HG03039 (cell line): ENCODE results near the gene SELENOT.
"Not testable (repeated sequence)": the region's sequence is repeated elsewhere in the genome, so short reads cannot be mapped to it uniquely, and the experiment has no call there.

ENCODE experiments used
- ATAC-seq: cut with Tn5 transposase; IDR thresholded peaks from one replicate; pipeline ENCODE4 v1.9.1; 2021; ENCODE audit warnings: mild to moderate bottlenecking, moderate library complexity; ENCODE audit not compliant: unreplicated experiment

Gene SELENOT

GRCh38 chr3:150607267-150608065, 4.3 kb downstream of the SELENOT start:
- no peak for ATAC-seq

- no peak for ATAC-seq
These were observed 6.9 kb downstream of the SELENOT start for GRCh38 chr3:150609988-150610387.

GRCh38 chr3:150610785-150611184, 7.7 kb downstream of the SELENOT start:
- no peak for ATAC-seq

GRCh38 chr3:150611666-150612065, 8.5 kb downstream of the SELENOT start:
- no peak for ATAC-seq

- ATAC-seq = no peak
These were observed 9.4 kb downstream of the SELENOT start for GRCh38 chr3:150612494-150612893.

GRCh38 chr3:150613034-150613433, 9.9 kb downstream of the SELENOT start:
- ATAC-seq = no peak

- no peak for ATAC-seq
These were observed 10.8 kb downstream of the SELENOT start for GRCh38 chr3:150613709-150614480.

- no peak for ATAC-seq
These were observed 17.0 kb downstream of the SELENOT start for GRCh38 chr3:150620002-150620689.

GRCh38 chr3:150622955-150623354, 19.8 kb downstream of the SELENOT start:
- not testable (repeated sequence) for ATAC-seq

GRCh38 chr3:150623945-150624344, 20.8 kb downstream of the SELENOT start:
- no peak for ATAC-seq

- ATAC-seq = no peak
These were observed 23.2 kb downstream of the SELENOT start for GRCh38 chr3:150626148-150626930.

GRCh38 chr3:150627557-150627956, 24.4 kb downstream of the SELENOT start:
- no peak for ATAC-seq

- ATAC-seq = no peak
These were observed 28.5 kb downstream of the SELENOT start for GRCh38 chr3:150631515-150632221.

- no peak for ATAC-seq
These were observed 32.0 kb downstream of the SELENOT start for GRCh38 chr3:150635076-150635475.

GRCh38 chr3:150635526-150635925, 32.4 kb downstream of the SELENOT start:
- ATAC-seq = no peak

- no peak for ATAC-seq
These were observed 33.1 kb downstream of the SELENOT start for GRCh38 chr3:150636258-150636657.

GRCh38 chr3:150639262-150639661, 36.1 kb downstream of the SELENOT start:
- ATAC-seq = no peak

GRCh38 chr3:150640256-150640655, 37.1 kb downstream of the SELENOT start:
- no peak for ATAC-seq

GRCh38 chr3:150653110-150653561, 50.0 kb downstream of the SELENOT start:
- ATAC-seq = peak; percentile 53

GRCh38 chr3:150656316-150656715, 53.2 kb downstream of the SELENOT start:
- no peak for ATAC-seq
